Liver (tissue), 9 donors: ENCODE data around the gene SAA4. TPM values are rescaled to one million over a fixed set of nuclear protein-coding genes. Genes with fewer than 3 reads are reported as not detected.

Source experiments
- DNase-seq: peaks from one replicate; pipeline ENCODE4 v3.0.0-alpha.2; 2017; ENCODE audit warnings: low spot score
- H3K27ac ChIP-seq, 2 donors: one replicate each; pipeline ENCODE4 v1.7.0; 2013; ENCODE audit warnings: inconsistent platforms in 2 of 2, low read length in 2 of 2, control low read depth in 1 of 2, low read depth in 1 of 2, mild to moderate bottlenecking in 1 of 2
- H3K27me3 ChIP-seq, 4 donors: one replicate each; pipeline versions ENCODE4 v1.6.1 to v1.7.0; 2013; ENCODE audit warnings: low read length in 3 of 4, inconsistent platforms in 1 of 4, mild to moderate bottlenecking in 1 of 4, moderate library complexity in 1 of 4; ENCODE audit not compliant: control insufficient read depth in 4 of 4, insufficient read depth in 4 of 4
- H3K36me3 ChIP-seq, 4 donors: one replicate each; pipeline versions ENCODE4 v1.6.1 to v1.7.0; 2013; ENCODE audit warnings: low read length in 3 of 4, mild to moderate bottlenecking in 3 of 4, low read depth in 1 of 4, moderate library complexity in 1 of 4; ENCODE audit not compliant: control insufficient read depth in 4 of 4, insufficient read depth in 3 of 4
- H3K4me1 ChIP-seq, 4 donors: one replicate each; pipeline versions ENCODE4 v1.6.1 to v1.7.0; 2013; ENCODE audit warnings: low read length in 3 of 4, mild to moderate bottlenecking in 3 of 4, moderate library complexity in 1 of 4; ENCODE audit not compliant: control insufficient read depth in 4 of 4, insufficient read depth in 4 of 4
- H3K4me3 ChIP-seq, 3 donors: one replicate each; pipeline versions ENCODE4 v1.6.1 to v1.7.0; 2013; ENCODE audit warnings: low read length in 3 of 3, control low read depth in 1 of 3, low read depth in 1 of 3, mild to moderate bottlenecking in 1 of 3
- H3K9ac ChIP-seq, 2 donors: one replicate each; pipeline ENCODE4 v1.7.0; 2013; ENCODE audit warnings: low read length in 2 of 2, mild to moderate bottlenecking in 2 of 2, moderate library complexity in 2 of 2, control low read depth in 1 of 2, low read depth in 1 of 2
- H3K9me3 ChIP-seq, 4 donors: one replicate each; pipeline versions ENCODE4 v1.6.1 to v1.7.0; 2013; ENCODE audit warnings: low read length in 3 of 4; ENCODE audit not compliant: control insufficient read depth in 4 of 4
- EGR1 ChIP-seq, 2 donors: IDR thresholded peaks; 2 replicates each; pipeline ENCODE4 v1.6.1; 2016 to 2018; ENCODE audit warnings: antibody characterized with exemption in 2 of 2, low read depth in 2 of 2
- FOXA1 ChIP-seq: IDR thresholded peaks from 2 replicates; pipeline ENCODE4 v1.6.1; 2016; ENCODE audit warnings: antibody characterized with exemption
- FOXA2 ChIP-seq: IDR thresholded peaks from 2 replicates; pipeline ENCODE4 v1.6.1; 2016; ENCODE audit warnings: antibody characterized with exemption
- GABPA ChIP-seq, 2 donors: IDR thresholded peaks in 1 of 2; conservative IDR thresholded peaks in 1 of 2; 2 replicates each; pipeline ENCODE4 v1.6.1; 2016; ENCODE audit warnings: antibody characterized with exemption in 2 of 2, mild to moderate bottlenecking in 1 of 2, moderate library complexity in 1 of 2
- HNF4A ChIP-seq, 2 donors: conservative IDR thresholded peaks; 2 replicates each; pipeline ENCODE4 v1.6.1; 2016; ENCODE audit warnings: antibody characterized with exemption in 2 of 2, mild to moderate bottlenecking in 2 of 2
- HNF4G ChIP-seq: IDR thresholded peaks from 2 replicates; pipeline ENCODE4 v1.6.1; 2016; ENCODE audit warnings: antibody characterized with exemption
- JUND ChIP-seq, 2 donors: IDR thresholded peaks; 2 replicates each; pipeline ENCODE4 v1.6.1; 2016; ENCODE audit warnings: antibody characterized with exemption in 2 of 2
- NR2F2 ChIP-seq: IDR thresholded peaks from 2 replicates; pipeline ENCODE4 v1.6.1; 2016; ENCODE audit warnings: antibody characterized with exemption
- RAD21 ChIP-seq, 2 donors: IDR thresholded peaks; 2 replicates each; pipeline ENCODE4 v1.6.1; 2016; ENCODE audit warnings: antibody characterized with exemption in 2 of 2, mild to moderate bottlenecking in 2 of 2
- RXRA ChIP-seq, 2 donors: IDR thresholded peaks; 2 replicates each; pipeline ENCODE4 v1.6.1; 2017 to 2018; ENCODE audit warnings: antibody characterized with exemption in 2 of 2, mild to moderate bottlenecking in 1 of 2
- SP1 ChIP-seq: IDR thresholded peaks from 2 replicates; pipeline ENCODE4 v1.6.1; 2018; ENCODE audit warnings: antibody characterized with exemption, mild to moderate bottlenecking
- TAF1 ChIP-seq: conservative IDR thresholded peaks from 2 replicates; pipeline ENCODE4 v1.6.1; 2016; ENCODE audit warnings: antibody characterized with exemption, mild to moderate bottlenecking
- YY1 ChIP-seq: IDR thresholded peaks from 2 replicates; pipeline ENCODE4 v1.6.1; 2016; ENCODE audit warnings: antibody characterized with exemption, mild to moderate bottlenecking
- WGBS: extraction: QIAGEN DNeasy Blood & Tissue Kit; methylation state at CpG from one replicate; pipeline ENCODE4 v1.1.7; 2013; 5-methylcytosine and 5-hydroxymethylcytosine counted together
- polyA plus RNA-seq, 2 donors: library from polyadenylated mRNA; stranded (reverse) in 1 of 2; unstranded in 1 of 2; fragments of 200-250 nt in 1 of 2; fragments of >200 nt in 1 of 2; fragmentation: Nextera tagmentation in 1 of 2; extraction: Ambion mirVana in 1 of 2; gene quantifications; one replicate each; pipeline versions ENCODE4 v1.2.1 to v1.2.3, GENCODE V29; 2013 to 2015
- total RNA-seq, 2 donors: library from RNA; depleted of rRNA; stranded (reverse); fragments of >200 nt; gene quantifications; one replicate each; pipeline ENCODE4 v1.2.3, GENCODE V29; 2014
- TF ChIP-seq, protein P1 (sequence below): fragments of 150-350 bp; IDR thresholded peaks from 2 replicates; pipeline ENCODE4 v1.5.1; 2017; ENCODE audit warnings: improper control_type of control experiment, low read depth, low read length; ENCODE audit not compliant: missing input control
- TF ChIP-seq, protein P2 (sequence below): IDR thresholded peaks from 2 replicates; pipeline ENCODE4 v1.6.1; 2016; ENCODE audit warnings: antibody characterized with exemption
- TF ChIP-seq, protein P3 (sequence below): IDR thresholded peaks from 2 replicates; pipeline ENCODE4 v1.6.1; 2016; ENCODE audit warnings: antibody characterized with exemption
- TF ChIP-seq, protein P4 (sequence below): IDR thresholded peaks from 2 replicates; pipeline ENCODE4 v1.6.1; 2016; ENCODE audit warnings: antibody characterized with exemption, mild to moderate bottlenecking
- TF ChIP-seq, protein P5 (sequence below): IDR thresholded peaks from 2 replicates; pipeline ENCODE4 v1.6.1; 2016; ENCODE audit warnings: antibody characterized with exemption
- donor health status: healthy.
- donor health status: healthy.
- donor health status: healthy.
- donor health status: healthy.
- donor health status: healthy.

The SAA4 gene
- total and polyA plus RNA-seq, 4 donors = 84.9 to 4,017 (median 1,127) TPM

DNA sequence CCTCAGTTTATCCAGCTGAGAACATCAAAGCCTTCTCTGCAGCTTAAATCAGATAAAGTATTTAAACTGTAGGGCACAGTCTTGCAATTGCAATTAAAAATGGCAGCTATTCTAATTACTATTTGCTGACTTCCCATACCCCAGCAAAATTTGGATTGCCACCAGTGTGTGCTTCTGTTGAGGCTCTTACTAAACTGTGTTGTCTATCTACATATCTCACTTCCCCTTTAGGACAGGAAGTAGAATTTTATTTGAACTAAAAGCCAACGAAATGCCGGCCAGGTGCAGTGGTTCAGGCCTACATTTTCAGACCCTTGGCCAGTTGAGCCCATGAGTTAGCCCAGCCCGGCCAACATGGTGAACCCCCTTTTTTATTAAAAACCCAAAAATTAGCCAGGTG, 7.1 kb downstream of the SAA4 start:
- WGBS = 77% methylated on average over 3 of the region's 3 CpGs
- Histone ChIP-seq H3K27me3 (no peaks in the 10 kb centered on the region), H3K36me3 (peaks cover 0 to 8% (median under 1%) of the 10 kb centered on the region in 4 donors), H3K4me1 (peaks cover 0 to 20% (median 5%) of the 10 kb centered on the region in 4 donors), H3K27ac (no peak overlapping the region), H3K4me3 (no peak overlapping the region), H3K9me3 (no peaks in the 10 kb centered on the region), H3K9ac (no peak overlapping the region)
- TF ChIP-seq JUND (IDR thresholded peaks at IDR 0.05) (no peak), HNF4G (no peak), GABPA (IDR thresholded peaks at IDR 0.05 in 1 of 2, conservative IDR thresholded peaks at IDR 0.05 in 1 of 2) (no peak), NR2F2 (no peak), FOXA2 (no peak), TAF1 (no peak), YY1 (no peak), RAD21 (IDR thresholded peaks at IDR 0.05) (no peak), FOXA1 (no peak), SP1 (no peak), HNF4A (conservative IDR thresholded peaks at IDR 0.05) (no peak), RXRA (IDR thresholded peaks at IDR 0.05) (no peak), EGR1 (IDR thresholded peaks at IDR 0.05; ENCODE audit: low read depth in 2 of 2) (no peak)
- TF ChIP-seq, protein P1, sequence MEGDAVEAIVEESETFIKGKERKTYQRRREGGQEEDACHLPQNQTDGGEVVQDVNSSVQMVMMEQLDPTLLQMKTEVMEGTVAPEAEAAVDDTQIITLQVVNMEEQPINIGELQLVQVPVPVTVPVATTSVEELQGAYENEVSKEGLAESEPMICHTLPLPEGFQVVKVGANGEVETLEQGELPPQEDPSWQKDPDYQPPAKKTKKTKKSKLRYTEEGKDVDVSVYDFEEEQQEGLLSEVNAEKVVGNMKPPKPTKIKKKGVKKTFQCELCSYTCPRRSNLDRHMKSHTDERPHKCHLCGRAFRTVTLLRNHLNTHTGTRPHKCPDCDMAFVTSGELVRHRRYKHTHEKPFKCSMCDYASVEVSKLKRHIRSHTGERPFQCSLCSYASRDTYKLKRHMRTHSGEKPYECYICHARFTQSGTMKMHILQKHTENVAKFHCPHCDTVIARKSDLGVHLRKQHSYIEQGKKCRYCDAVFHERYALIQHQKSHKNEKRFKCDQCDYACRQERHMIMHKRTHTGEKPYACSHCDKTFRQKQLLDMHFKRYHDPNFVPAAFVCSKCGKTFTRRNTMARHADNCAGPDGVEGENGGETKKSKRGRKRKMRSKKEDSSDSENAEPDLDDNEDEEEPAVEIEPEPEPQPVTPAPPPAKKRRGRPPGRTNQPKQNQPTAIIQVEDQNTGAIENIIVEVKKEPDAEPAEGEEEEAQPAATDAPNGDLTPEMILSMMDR = no peak
- TF ChIP-seq, protein P2, sequence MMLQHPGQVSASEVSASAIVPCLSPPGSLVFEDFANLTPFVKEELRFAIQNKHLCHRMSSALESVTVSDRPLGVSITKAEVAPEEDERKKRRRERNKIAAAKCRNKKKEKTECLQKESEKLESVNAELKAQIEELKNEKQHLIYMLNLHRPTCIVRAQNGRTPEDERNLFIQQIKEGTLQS = no peak
- TF ChIP-seq, protein P3, sequence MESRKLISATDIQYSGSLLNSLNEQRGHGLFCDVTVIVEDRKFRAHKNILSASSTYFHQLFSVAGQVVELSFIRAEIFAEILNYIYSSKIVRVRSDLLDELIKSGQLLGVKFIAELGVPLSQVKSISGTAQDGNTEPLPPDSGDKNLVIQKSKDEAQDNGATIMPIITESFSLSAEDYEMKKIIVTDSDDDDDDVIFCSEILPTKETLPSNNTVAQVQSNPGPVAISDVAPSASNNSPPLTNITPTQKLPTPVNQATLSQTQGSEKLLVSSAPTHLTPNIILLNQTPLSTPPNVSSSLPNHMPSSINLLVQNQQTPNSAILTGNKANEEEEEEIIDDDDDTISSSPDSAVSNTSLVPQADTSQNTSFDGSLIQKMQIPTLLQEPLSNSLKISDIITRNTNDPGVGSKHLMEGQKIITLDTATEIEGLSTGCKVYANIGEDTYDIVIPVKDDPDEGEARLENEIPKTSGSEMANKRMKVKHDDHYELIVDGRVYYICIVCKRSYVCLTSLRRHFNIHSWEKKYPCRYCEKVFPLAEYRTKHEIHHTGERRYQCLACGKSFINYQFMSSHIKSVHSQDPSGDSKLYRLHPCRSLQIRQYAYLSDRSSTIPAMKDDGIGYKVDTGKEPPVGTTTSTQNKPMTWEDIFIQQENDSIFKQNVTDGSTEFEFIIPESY = no peak
- TF ChIP-seq, protein P4, sequence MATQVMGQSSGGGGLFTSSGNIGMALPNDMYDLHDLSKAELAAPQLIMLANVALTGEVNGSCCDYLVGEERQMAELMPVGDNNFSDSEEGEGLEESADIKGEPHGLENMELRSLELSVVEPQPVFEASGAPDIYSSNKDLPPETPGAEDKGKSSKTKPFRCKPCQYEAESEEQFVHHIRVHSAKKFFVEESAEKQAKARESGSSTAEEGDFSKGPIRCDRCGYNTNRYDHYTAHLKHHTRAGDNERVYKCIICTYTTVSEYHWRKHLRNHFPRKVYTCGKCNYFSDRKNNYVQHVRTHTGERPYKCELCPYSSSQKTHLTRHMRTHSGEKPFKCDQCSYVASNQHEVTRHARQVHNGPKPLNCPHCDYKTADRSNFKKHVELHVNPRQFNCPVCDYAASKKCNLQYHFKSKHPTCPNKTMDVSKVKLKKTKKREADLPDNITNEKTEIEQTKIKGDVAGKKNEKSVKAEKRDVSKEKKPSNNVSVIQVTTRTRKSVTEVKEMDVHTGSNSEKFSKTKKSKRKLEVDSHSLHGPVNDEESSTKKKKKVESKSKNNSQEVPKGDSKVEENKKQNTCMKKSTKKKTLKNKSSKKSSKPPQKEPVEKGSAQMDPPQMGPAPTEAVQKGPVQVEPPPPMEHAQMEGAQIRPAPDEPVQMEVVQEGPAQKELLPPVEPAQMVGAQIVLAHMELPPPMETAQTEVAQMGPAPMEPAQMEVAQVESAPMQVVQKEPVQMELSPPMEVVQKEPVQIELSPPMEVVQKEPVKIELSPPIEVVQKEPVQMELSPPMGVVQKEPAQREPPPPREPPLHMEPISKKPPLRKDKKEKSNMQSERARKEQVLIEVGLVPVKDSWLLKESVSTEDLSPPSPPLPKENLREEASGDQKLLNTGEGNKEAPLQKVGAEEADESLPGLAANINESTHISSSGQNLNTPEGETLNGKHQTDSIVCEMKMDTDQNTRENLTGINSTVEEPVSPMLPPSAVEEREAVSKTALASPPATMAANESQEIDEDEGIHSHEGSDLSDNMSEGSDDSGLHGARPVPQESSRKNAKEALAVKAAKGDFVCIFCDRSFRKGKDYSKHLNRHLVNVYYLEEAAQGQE = no peak
- TF ChIP-seq, protein P5, sequence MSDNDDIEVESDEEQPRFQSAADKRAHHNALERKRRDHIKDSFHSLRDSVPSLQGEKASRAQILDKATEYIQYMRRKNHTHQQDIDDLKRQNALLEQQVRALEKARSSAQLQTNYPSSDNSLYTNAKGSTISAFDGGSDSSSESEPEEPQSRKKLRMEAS = no peak
- DNase-seq = no peak
